GM12865 (cell line): Measurements from ENCODE around the gene ENAH.

Experiments used
- DNase-seq: peaks from one replicate; pipeline ENCODE4 v3.0.0; 2010; ENCODE audit warnings: low read depth
- H3K4me3 ChIP-seq: 2 replicates; pipeline ENCODE4 v1.5.1; 2011; ENCODE audit warnings: mild to moderate bottlenecking, low read depth, low read length, control low read depth
- CTCF ChIP-seq: IDR thresholded peaks from 2 replicates; pipeline ENCODE4 v1.5.1; 2011; ENCODE audit warnings: low read length, control low read depth, low read depth, inconsistent platforms; ENCODE audit not compliant: insufficient read depth; ENCODE audit errors: missing control alignments

The ENAH gene

GRCh38 chr1:225688345-225688744 lies 35.4 kb upstream of the ENAH start:
- no peak overlapping the region for H3K4me3 ChIP-seq
- no peak for DNase-seq
- TF ChIP-seq CTCF, result no peak

- no peak overlapping the region for H3K4me3 ChIP-seq
- TF ChIP-seq CTCF, result no peak
- no peak for DNase-seq
Measured at GRCh38 chr1:225685476-225686176, 32.7 kb upstream of the ENAH start.

GRCh38 chr1:225684741-225685140 lies 31.8 kb upstream of the ENAH start:
- no peak for DNase-seq
- no peak for TF ChIP-seq CTCF
- H3K4me3 ChIP-seq, result no peak overlapping the region

- TF ChIP-seq CTCF, result no peak
- DNase-seq, result no peak
- no peak overlapping the region for H3K4me3 ChIP-seq
Measured at GRCh38 chr1:225681231-225681630, 28.3 kb upstream of the ENAH start.

GRCh38 chr1:225678545-225678944 lies 25.6 kb upstream of the ENAH start:
- H3K4me3 ChIP-seq, result no peak overlapping the region
- no peak for DNase-seq
- TF ChIP-seq CTCF, result no peak

- no peak overlapping the region for H3K4me3 ChIP-seq
- DNase-seq, result no peak
- no peak for TF ChIP-seq CTCF
Measured at GRCh38 chr1:225677350-225678124, 24.6 kb upstream of the ENAH start.

- DNase-seq, result no peak
- no peak overlapping the region for H3K4me3 ChIP-seq
- TF ChIP-seq CTCF, result no peak
Measured at GRCh38 chr1:225674381-225674780, 21.5 kb upstream of the ENAH start.
